Stimulated activated CD8-positive, alpha-beta memory T cell treated with anti-CD3 and anti-CD28 coated beads, Interleukin-15, amount 100 ng/mL, for 1 hour (primary cell): ENCODE data around the gene LDHD.

Experiments used
- DNase-seq: peaks from one replicate; pipeline ENCODE4 v3.0.0-alpha.2; 2020; ENCODE audit warnings: low read depth

Gene LDHD

DNA sequence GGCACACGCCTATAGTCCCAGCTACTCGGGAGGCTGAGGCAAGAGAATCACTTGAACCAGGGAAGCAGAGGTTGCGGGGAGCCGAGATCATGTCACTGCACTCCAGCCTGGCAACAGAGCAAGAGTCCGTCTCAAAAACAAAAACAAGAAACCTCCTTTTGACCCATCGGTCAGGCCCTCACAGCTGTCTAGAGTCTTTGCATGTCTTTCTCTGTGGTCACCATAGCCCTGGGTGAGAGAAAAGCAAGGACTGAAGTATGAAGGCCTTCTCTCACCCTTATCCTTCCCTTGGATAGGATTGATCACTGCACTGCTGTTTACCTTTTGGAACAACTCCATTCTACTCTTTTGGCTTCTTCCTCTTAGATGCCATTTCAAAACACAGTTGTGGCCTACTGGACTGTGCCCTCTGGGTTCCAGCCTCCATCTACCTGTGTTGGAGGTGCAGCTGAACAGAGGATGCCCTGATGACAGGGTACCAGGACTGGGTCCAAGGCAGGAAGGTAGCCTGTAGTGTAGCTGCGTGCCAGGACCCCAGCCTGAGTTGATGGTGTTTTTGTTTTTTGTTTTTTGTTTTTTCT is 37.1 kb downstream of the LDHD start:
- no peak for DNase-seq

DNA sequence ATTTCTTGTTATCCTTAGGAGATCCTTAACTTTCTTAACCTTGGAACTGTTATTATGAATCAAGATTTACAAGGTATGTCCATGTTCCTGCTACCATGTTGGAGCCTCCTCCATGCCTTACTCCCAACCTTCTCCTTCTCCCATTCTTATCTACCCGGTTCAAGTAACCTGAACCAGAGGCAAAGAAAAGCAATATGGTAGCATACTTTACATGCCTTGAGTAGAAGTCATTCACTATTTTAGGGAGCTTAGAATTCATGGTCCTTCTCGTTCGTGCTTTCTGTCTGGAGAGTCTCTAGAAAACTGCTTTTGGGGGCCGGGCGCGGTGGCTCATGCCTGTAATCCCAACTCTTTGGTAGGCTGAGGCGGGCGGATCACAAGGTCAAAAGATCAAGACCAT is 37.7 kb downstream of the LDHD start:
- DNase-seq, result no peak

DNA sequence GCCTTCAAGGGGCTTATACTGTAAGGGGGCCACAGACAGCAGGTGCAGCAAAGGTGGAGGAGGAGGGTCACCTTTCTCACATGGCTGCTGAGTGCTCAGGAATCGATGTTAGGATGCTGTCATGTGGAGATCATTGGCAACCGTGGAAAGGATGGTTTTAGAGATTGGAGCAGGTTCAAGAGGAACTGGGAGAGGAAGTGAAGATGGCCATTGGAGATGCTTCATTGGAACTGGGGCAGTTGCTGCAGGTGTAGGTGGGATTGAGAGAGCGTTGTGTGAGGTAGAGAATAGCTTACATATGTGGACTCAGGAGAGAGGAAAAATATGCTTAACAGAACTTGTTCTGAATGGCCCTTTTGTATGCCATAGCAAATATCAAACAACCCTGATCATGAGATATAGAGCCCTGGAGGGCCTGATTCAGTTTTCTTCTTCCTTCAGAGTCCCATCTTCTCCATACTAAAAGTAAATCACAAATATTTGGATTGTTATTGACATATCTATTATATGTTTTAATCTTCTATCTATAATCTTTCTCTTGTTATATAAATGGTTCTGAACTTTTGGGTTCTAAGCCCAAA is 40.8 kb downstream of the LDHD start:
- no peak for DNase-seq

DNA sequence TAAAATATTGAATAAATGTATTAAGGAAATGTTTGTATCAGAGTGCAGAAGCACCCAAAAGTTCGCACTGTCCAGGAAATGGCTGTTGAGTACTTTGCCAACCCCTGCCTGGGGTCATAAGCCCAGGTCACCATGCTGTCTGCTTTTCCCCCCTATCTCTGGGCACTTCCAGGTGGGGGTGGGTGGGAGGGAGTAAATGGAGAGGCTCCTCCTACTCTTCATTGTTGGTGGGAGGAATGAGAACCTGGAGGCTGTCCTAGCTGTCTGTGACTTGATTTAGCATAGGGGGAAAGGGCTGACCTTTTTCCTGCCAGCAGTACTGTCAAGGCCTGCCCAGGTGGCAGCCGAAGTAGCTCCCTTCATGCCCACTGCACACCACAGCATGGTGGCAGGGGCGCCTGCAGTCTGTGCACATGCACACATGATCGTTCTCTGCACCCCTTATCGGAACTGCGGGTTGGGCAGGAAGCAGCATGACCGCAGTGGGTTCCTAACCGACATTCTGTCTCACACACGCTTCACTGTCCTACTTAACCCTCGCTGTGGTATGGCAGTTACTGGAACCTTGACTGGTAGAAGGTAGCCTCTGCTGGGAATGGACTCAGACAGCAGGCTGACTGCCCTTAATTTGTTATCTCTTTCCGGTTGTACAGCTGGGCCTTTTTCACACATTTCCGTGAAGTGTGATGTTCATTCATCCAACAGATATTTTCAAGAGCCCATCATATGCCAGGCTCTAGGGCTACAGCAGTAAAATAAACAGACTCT is 41.5 kb downstream of the LDHD start:
- DNase-seq, result peak; percentile 51

DNA sequence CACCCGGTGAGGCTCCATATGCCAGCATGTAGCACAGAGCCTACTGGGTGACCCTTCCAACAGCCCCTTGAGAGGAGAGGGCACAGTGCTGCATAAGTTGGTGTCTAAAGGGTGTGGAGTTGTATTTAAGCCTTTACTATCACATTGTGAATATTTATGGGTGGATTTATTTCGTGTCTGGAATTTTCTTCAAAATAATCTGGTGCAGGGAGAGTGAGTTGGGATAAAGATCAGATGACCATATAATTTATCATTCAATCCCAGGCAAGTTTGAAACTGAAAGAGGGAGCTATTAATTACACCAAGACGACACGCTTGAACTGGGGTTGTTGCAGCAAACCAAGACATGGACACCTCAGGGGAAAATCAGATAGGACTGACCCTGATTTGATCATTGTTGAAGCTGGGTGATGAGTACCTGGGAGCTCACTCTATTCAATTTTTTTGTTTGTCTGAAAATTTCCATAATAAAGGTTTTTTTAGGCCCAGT is 42.2 kb downstream of the LDHD start:
- DNase-seq, result no peak

DNA sequence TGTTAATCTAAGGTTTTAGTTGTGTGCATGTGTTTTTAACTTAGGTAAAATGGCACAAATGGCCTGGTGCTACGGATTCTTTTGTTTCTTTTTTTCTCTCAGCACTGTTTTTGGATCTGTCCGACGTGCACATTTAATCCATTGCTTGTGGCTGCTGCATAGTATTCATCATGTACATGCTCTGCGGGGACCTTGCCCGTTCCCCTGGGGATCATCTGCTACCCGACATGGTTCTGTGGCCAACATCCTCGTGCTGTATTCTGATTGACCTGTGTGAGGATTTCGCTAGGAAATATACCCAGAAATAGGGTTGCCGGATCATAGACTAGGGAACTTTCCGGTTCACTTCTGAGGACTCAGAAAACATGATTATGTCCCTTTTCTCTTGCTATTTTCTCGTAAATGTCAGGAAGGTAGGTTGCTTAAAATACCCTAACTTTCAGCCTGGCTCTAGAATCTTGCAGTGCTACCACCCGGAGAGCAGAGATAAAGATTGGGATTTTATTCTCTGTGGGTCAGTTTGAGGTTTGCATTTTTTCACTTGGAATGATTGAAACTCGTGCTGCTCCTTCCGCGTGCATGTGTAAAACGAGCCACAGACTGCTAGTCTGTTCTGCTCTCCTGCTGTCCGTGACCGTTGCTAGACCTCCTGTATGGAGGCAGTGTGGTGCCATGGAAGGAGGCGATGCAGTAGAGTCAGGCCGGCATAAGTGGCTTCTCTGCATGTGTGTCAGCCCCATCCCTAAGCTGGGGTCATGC is 42.9 kb downstream of the LDHD start:
- no peak for DNase-seq

DNA sequence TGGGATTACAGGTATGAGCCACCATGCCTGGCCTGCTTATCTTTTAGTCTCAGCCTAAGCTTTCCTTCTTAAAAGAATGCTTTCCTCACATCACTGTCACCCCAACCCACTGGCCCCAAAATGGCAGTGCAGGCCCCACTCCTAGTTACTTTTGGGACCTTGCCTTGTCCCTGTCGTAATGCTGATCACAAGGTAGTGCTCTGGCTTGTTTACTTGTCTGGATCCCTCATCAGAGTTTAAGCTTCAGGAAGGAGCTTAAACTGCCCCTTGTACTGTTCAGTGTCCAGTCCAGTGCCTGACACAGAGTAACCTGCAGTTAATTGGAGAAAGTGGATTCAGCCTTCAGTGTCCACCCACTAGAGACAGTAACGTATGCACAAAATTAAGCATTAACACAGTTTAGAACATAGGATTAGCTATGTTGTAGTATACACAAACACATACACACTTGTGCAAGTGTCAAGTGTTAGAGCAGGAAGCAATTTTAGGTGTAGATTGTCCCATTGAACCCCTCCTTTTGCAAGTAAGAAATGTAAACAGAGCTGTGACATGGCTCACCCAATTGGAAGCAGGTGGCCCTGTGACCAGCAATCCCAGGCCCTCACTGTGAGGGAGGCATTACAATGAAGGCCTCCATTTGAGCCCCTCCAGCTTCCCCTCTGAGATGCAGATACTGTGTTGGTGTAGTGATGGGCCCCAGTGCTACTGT is 44.2 kb downstream of the LDHD start:
- no peak for DNase-seq

DNA sequence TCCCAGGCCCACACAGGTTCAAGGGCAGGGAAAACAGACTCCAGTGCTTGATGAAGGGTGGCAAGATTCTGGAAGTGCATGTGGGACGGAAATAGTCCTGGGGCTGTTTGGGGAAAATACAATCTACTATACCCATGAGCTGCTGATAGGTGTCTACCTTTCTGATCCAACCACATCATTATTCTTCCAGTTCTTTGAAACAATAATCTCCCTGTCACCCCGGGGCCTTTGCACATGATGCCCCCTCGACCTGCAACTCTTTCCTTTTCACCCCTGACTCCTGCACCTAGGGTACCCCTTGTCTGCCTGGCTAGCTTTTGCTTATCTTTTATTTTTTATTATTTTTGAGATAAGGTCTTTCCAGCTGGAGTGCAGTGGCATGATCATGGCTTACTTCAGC is 45.0 kb downstream of the LDHD start:
- no peak for DNase-seq

DNA sequence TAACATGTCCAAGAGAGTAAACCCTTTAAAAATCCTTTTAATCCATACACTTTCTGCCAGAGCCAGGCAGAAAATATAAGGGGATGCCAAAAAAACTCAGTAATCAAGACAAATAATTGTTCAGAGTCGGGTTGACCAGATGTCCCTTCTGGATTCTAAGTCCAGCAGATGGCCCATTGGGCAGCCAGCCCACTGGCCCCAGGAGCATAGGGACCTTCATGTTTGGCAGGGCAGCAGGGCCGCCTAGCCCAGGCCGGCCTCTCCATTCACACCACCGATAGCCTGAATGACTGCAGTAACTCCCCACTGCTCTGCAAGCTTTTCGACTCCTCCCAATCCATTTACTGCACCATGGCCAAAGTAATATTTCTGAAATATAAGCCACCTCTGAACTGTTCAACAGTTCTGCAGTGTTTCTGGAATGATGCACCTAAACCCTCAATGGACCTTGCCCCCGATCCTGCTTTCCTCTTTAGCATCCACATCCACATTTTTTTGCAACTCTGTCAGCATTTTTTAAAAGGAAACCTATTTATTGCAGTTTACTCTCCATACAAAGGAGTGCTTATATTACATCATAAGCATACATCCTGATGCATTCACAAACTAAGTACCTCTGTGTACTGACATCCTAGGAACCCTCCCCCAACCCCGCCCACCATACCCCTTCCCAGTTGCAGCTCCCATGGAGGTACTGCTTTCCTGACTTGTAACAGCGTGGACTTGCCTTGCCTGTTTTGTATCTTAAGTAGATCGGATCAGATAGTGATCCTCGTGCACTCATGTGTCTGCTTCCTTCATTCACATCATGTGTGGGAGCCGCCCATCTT is 46.4 kb downstream of the LDHD start:
- no peak for DNase-seq

DNA sequence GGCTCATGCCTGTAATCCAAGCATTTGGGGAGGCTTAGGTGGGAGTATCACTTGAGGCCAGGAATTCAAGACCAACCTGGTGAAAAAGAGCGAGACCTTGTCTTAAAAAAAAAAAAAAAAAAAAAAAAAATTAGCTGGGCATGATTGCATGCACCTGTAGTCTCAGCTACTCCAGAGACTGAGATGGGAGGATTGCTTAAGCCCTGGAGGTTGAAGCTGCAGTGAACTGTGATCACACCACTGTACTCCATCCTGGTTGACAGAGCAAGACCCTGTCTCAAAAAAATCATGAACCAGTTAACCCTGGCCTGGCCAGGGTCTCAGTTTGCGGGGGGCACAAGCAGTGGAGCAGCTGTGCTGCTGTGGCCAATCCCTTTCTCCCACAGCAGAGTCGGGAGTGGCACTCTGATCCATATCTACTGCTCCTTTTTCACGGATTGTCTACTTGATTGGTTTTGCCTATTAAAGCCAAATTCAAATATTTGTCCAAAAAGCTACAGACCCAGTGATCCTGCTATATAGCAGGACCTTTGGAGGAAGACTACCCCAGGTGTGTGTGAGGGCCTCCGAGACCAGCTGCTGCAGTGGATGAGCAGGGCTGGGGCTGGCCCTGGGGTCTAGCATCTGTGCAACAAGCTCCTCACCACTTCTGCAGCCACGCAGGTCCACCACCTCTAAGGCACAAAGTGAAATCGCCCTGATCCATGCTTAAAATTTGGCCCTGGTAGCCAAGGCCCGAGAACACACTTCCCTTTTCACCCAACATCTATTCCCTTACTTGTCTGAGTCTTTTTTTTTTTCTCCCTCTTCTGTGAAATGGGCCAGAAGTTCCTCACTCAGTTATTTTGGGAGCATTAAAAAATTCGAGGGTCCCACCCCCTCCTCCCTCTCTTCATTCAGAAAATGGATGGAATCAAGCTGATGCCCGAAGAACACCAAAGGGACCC is 48.2 kb downstream of the LDHD start:
- DNase-seq, result no peak

DNA sequence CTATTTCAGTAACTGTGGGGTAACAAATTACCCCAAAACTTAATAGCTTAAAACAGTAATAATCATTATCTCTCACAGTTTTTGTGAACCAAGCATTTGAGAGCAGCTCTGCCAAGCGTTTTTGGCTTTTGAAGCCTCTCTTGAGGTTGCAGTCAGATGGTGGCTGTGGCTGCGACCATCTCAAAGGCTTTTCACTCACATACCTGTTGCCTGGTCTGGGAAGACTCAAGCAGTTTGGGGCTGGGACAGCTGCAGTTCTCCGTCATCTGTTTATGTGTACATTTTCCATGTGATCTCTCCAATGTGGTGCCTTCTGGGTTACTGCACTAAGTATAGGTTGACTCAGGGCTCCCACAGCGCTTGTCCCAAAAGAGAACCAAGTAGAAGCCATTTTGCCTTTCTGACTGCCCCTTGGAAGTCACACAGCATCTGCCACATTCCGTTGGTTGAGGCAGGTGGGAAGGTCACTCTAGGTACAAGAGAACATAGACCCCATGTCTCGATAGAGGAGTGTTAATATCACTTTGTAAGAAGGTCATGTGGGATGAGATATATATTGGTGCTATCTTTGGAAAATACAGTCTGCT is 49.6 kb downstream of the LDHD start:
- DNase-seq, result no peak

DNA sequence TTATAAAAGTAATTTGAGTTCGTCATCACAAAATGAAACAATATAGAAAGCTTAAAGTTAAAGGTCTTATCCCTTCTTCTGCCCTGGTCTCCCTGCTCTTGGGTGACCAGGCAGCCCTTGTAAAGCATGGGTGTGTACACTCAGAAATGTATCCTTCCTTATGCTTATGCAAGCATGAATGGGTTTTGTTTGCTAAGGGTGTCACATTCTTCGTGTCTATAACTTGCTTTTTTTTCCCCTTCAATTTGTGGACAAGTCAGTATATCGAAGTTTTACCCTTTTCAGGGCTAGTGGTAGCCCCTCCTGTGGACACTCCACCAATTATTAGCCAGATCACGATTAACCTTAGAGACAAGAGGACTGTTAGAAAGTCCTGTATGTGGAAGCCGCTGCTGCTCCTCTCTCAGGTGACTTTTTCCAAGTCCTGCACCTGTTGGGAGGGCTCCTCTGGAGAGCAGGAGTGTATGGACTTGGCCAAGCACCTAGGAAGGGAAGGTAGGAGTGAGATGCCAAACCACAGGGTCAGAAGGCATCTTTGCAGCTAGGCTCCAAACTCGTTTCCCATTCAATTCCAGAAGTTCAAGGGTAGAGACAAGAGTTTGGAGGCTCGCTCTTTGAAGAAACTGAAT is 50.9 kb downstream of the LDHD start:
- no peak for DNase-seq

DNA sequence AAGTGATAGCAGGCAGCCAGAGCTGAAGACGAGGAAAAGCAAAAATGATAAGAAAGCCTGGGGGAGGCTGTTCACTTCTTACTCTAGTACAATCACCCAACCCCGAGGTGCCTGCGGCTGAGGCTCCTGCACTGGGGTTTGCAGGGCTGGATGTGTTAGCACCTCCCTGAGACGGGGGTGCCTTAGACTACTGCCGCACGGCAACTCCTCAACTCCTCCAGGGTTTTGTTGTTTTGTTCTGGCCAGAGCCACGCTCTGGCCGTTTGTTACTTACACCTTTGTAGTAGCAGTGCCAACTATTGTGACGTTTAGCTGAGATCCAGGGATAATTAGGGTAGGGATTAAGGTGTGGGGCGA is 51.5 kb downstream of the LDHD start:
- DNase-seq, result no peak

DNA sequence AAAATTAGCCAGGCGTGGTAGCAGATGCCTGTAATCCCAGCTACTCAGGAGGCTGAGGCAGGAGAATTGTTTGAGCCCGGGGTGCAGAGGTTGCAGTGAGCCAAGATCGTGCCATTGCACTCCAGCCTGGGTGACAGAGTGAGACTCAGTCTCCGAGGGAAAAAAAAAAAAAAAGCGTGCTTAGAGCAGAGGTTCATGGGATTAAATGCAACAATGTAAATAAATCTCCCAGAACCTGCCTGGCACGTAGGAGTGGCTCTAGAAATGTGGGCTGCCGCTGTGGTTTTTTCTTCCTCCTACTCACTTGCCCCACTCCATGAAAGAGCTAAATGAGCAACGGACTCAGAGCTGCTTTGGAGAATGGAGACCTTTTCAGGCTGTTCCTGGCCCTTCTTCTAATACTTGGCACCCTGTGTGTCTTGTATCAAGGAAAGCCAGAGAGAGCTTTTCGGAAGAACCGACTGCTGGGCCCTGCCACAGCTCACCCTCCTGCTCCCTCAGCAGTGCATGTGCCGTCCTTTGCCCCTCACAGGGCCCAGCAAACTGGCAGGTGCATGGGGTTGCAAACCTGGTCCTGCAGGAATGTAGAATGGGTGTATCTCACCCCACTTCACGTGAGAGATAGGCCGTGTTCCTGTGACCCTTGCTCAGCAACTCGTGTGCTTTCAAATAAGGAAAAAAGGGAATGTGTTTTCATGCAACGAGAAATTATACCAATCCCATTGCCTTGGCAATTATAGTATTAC is 52.0 kb downstream of the LDHD start:
- no peak for DNase-seq

DNA sequence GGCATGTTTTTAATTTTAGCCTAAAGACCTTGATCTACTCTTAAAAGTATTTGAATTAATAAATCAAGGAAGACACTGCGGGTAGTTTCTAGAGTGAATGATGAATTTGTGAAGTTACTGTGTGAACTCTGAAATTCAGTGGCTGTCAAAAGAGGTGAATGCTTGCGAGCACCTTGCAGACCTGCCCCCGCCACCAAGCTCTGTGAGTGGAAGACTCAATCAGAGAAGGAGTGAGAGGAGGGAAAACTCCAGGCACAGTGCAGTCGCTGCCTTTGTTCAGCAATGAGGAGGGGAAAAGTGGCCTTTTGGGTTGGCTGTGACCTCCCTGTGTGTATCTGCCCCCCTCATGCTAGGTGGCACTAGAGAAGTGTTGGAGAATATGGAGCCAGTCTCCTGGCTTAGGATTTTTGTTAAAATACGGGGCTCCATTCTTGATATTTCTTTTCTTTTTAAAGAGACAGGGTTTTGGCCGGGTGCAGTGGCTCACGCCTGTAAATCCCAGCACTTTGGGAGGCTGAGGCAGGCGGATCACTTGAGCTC is 53.0 kb downstream of the LDHD start:
- DNase-seq, result no peak

DNA sequence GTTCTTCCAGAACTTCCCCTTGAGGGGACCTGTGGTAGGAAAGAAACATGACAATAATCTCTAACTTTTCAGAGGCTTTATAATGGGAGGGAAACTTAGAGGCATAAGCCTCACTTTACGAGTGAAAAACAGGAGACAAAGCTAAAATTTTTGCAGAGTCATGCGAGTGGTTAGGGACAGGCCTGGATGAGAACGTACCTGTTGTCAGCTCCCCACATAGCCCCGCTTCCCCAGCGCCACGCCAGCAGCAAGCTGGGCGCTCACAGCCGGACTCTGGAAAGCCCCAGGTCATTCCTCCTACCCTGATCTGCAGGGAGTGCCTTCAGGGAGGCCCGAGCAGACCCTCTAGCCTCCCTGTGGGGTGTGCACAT is 53.6 kb downstream of the LDHD start:
- no peak for DNase-seq

DNA sequence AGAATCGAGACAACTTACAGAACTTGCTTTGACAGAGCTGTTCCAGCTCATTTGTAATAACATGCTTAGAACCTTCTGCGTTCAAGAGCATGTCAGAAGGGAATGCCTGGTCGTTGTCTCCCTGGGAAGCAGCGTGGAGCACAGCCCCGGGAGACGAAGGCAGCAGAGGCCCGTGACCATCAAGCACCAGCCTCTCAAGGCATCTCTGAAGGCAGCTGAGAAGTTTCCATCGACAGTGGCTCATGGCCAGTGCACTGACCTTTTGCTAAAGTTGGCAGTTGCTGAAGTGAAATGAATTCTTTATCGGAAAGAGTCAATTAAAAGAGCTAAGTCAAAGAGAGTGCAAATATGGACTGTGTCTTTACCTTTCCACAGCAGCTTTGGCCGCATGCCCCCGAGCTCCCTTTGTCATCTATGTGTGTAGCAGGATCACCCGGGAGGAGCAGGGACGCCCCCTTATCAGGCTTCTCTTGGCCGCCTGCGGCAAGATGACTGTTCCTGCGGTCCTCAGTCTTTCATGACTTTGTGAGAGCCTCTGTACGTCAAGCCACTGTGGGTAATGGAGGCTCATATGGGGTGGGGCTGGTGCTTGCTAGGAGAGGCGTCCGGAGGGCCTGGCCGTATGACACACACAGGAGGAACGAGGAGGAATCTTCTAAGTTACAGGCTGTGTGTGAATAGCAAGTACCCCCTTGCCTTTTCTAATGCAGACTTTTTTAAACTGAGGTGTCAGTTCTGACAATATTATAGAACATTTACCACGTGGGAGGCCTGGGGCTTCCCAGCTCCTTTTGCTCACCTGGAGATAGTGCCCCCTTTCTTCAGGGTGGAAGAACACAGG is 54.2 kb downstream of the LDHD start:
- no peak for DNase-seq
